IPS DF 4.7 (cell line): ENCODE results near the gene HHLA2.

Source experiments
- DNase-seq: peaks from one replicate; pipeline ENCODE4 v3.0.0-alpha.2; 2013; ENCODE audit warnings: low spot score; ENCODE audit errors: extremely low read depth

HHLA2 gene

GRCh38 chr3:108300103-108300849, 3.9 kb downstream of the HHLA2 start:
- DNase-seq = no peak

- DNase-seq = no peak
These were observed 5.5 kb downstream of the HHLA2 start for GRCh38 chr3:108301695-108302404.

GRCh38 chr3:108302570-108302969, 6.2 kb downstream of the HHLA2 start:
- DNase-seq = no peak

GRCh38 chr3:108305484-108306172, 9.3 kb downstream of the HHLA2 start:
- no peak for DNase-seq

- DNase-seq = no peak
These were observed 15.4 kb downstream of the HHLA2 start for GRCh38 chr3:108311797-108312196.

- DNase-seq = no peak
These were observed 16.3 kb downstream of the HHLA2 start for GRCh38 chr3:108312656-108313055.

- no peak for DNase-seq
These were observed 19.5 kb downstream of the HHLA2 start for GRCh38 chr3:108315767-108316301.

- DNase-seq = no peak
These were observed 23.2 kb downstream of the HHLA2 start for GRCh38 chr3:108319428-108320082.

- DNase-seq = no peak
These were observed 24.5 kb downstream of the HHLA2 start for GRCh38 chr3:108320746-108321350.

GRCh38 chr3:108322352-108322751, 26.0 kb downstream of the HHLA2 start:
- no peak for DNase-seq

- DNase-seq = no peak
These were observed 27.8 kb downstream of the HHLA2 start for GRCh38 chr3:108324177-108324576.

- no peak for DNase-seq
These were observed 30.8 kb downstream of the HHLA2 start for GRCh38 chr3:108327168-108327567.

GRCh38 chr3:108328821-108329486, 32.6 kb downstream of the HHLA2 start:
- no peak for DNase-seq

- no peak for DNase-seq
These were observed 33.2 kb downstream of the HHLA2 start for GRCh38 chr3:108329508-108329907.

- no peak for DNase-seq
These were observed 33.6 kb downstream of the HHLA2 start for GRCh38 chr3:108329947-108330346.

GRCh38 chr3:108331792-108332191, 35.4 kb downstream of the HHLA2 start:
- no peak for DNase-seq

GRCh38 chr3:108333961-108334360, 37.6 kb downstream of the HHLA2 start:
- DNase-seq = no peak

GRCh38 chr3:108334701-108335100, 38.4 kb downstream of the HHLA2 start:
- no peak for DNase-seq

- no peak for DNase-seq
These were observed 42.7 kb downstream of the HHLA2 start for GRCh38 chr3:108338901-108339545.

GRCh38 chr3:108341911-108342310, 45.6 kb downstream of the HHLA2 start:
- no peak for DNase-seq
